ENCODE measurements around the gene NDST1.
A peak's percentile ranks its signal among the peaks of the same experiment; 100 is the strongest.

NDST1 gene

DNA sequence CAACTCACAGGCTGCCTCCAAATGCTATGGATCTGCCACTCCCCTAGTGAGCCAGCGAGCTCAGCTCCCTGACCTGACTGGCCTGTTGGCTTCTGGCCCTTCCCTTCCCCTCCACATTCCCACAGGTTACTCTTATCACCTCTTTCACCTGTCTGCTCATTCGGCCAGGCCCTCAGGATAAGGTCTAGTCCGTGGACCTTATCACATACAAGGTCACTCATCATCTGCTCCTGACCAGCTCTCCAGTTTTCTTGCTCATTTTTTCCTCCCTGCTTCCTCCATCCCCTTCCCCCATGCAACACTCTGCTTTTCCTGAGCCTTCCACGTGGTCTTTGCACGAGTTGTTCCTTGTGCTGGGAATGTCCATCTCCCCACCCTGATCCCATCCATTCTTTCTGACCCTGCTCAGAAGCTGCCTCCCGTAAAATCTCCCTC is 25.9 kb upstream of the NDST1 start:
- H3K27me3 ChIP-seq (ENCODE audit: insufficient read depth, poor library complexity, severe bottlenecking) = no peaks in the 10 kb centered on the region
- H3K27ac ChIP-seq (replicated peaks) = no peak overlapping the region
- TF ChIP-seq GABPA (IDR thresholded peaks at IDR 0.05; ENCODE audit: low read depth) = no peak
- TF ChIP-seq, protein P1, sequence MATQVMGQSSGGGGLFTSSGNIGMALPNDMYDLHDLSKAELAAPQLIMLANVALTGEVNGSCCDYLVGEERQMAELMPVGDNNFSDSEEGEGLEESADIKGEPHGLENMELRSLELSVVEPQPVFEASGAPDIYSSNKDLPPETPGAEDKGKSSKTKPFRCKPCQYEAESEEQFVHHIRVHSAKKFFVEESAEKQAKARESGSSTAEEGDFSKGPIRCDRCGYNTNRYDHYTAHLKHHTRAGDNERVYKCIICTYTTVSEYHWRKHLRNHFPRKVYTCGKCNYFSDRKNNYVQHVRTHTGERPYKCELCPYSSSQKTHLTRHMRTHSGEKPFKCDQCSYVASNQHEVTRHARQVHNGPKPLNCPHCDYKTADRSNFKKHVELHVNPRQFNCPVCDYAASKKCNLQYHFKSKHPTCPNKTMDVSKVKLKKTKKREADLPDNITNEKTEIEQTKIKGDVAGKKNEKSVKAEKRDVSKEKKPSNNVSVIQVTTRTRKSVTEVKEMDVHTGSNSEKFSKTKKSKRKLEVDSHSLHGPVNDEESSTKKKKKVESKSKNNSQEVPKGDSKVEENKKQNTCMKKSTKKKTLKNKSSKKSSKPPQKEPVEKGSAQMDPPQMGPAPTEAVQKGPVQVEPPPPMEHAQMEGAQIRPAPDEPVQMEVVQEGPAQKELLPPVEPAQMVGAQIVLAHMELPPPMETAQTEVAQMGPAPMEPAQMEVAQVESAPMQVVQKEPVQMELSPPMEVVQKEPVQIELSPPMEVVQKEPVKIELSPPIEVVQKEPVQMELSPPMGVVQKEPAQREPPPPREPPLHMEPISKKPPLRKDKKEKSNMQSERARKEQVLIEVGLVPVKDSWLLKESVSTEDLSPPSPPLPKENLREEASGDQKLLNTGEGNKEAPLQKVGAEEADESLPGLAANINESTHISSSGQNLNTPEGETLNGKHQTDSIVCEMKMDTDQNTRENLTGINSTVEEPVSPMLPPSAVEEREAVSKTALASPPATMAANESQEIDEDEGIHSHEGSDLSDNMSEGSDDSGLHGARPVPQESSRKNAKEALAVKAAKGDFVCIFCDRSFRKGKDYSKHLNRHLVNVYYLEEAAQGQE (IDR thresholded peaks at IDR 0.05; ENCODE audit: insufficient replicate concordance, low read depth) = no peak
- TF ChIP-seq SPI1 (IDR thresholded peaks at IDR 0.05; ENCODE audit: borderline replicate concordance, low read depth) = no peak
- TF ChIP-seq, protein P2, sequence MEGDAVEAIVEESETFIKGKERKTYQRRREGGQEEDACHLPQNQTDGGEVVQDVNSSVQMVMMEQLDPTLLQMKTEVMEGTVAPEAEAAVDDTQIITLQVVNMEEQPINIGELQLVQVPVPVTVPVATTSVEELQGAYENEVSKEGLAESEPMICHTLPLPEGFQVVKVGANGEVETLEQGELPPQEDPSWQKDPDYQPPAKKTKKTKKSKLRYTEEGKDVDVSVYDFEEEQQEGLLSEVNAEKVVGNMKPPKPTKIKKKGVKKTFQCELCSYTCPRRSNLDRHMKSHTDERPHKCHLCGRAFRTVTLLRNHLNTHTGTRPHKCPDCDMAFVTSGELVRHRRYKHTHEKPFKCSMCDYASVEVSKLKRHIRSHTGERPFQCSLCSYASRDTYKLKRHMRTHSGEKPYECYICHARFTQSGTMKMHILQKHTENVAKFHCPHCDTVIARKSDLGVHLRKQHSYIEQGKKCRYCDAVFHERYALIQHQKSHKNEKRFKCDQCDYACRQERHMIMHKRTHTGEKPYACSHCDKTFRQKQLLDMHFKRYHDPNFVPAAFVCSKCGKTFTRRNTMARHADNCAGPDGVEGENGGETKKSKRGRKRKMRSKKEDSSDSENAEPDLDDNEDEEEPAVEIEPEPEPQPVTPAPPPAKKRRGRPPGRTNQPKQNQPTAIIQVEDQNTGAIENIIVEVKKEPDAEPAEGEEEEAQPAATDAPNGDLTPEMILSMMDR (IDR thresholded peaks at IDR 0.05; ENCODE audit: insufficient read depth, low read length) = no peak
- TF ChIP-seq POLR2AphosphoS5 (IDR thresholded peaks at IDR 0.05; ENCODE audit: low read depth) = no peak
- H3K4me3 ChIP-seq (replicated peaks; ENCODE audit: insufficient read depth, low read length) = no peak overlapping the region
- DNase-seq (ENCODE audit: low read depth in 1 of 2, low spot score in 1 of 2) = no peak

DNA sequence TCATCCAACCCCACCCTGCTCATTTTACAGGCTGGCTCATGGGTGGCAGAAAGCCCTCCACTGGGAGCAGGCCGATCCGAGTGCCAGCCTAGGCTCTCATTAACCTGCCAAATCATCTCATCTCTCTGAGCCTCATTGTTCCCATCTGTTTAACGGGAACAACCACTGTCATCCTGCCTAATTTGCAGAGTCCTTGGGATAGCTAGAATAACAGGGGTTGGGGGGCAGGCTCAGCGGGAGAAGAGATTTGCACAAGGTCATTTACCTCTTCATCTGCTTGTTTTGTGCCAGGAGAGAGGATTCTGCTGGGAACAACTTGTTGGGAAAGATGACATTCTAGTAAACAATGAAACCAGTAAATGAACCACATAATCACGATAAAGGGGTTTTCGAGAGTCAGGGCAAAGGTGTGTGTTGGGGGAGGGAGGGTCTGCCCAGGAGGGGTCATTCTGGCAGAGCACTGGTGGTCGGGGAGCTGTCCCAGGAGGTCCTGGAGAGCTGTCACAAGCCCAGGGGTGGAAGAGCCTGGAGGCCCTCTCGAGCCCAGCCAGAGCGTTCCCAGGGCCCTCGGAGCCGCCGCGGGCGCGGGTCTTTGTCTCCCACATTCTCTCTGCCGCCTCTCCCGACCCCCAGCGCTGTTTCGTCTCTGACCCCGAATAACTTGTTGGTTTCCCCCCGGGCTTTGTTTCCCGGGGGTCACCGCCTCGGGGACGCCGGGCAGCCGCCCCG is 22.8 kb upstream of the NDST1 start:
- Histone ChIP-seq H3K4me3 (replicated peaks; ENCODE audit: insufficient read depth, low read length) (peak overlapping the region; percentile 68), H3K27ac (replicated peaks) (peak overlapping the region; percentile 91), H3K27me3 (ENCODE audit: insufficient read depth, poor library complexity, severe bottlenecking) (no peaks in the 10 kb centered on the region)
- DNase-seq (ENCODE audit: low read depth in 1 of 2, low spot score in 1 of 2) = no peak
- TF ChIP-seq POLR2AphosphoS5 (IDR thresholded peaks at IDR 0.05; ENCODE audit: low read depth) = no peak
- no peak for TF ChIP-seq GABPA (IDR thresholded peaks at IDR 0.05; ENCODE audit: low read depth)
- TF ChIP-seq, protein P2 (IDR thresholded peaks at IDR 0.05; ENCODE audit: insufficient read depth, low read length) = no peak
- no peak for TF ChIP-seq SPI1 (IDR thresholded peaks at IDR 0.05; ENCODE audit: borderline replicate concordance, low read depth)
- TF ChIP-seq, protein P1 (IDR thresholded peaks at IDR 0.05; ENCODE audit: insufficient replicate concordance, low read depth) = no peak

DNA sequence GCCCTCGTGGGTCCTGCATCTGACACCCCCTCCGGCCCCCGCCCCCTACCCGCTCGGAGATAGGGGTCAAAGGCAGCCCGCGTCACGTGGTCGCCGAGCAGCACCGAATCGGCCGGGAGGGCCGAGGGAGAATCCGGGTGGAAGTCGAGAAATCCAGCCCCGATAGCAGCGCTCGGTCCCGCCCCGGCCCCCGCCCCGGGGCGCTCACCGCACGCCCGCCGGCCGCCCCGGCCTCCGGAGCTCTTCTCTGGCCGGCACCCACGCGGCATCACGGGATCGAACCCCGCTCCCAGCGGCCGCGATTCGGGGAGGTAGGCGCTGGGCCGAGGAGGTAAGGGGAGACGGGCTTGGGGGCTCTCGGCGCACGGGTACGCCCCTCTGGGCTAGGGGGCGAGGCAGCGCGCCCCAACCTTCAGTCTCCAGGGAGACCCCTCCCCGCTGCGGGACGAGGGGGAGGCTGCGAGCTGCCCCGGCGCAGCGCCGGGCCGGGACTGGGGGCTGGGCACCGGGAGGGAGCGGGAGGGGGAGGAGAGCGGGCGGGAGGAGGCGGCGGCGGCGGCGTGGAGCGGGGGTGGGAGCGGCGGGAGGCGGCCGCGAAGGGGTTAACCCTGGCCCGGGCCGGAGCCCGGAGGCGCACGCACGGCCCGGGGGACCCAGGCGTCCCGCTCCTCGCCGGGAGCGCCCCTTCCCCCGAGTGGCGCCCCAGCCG is 22.1 kb upstream of the NDST1 start:
- no peaks in the 10 kb centered on the region for H3K27me3 ChIP-seq (ENCODE audit: insufficient read depth, poor library complexity, severe bottlenecking)
- H3K27ac ChIP-seq (replicated peaks) = peak overlapping the region; percentile 91
- peak overlapping the region; percentile 68 for H3K4me3 ChIP-seq (replicated peaks; ENCODE audit: insufficient read depth, low read length)
- peak in 1 of 2 experiments; percentile 31 for DNase-seq (ENCODE audit: low read depth in 1 of 2, low spot score in 1 of 2)
- TF ChIP-seq SPI1 (IDR thresholded peaks at IDR 0.05; ENCODE audit: borderline replicate concordance, low read depth) = no peak
- TF ChIP-seq GABPA (IDR thresholded peaks at IDR 0.05; ENCODE audit: low read depth) = no peak
- TF ChIP-seq, protein P1 (IDR thresholded peaks at IDR 0.05; ENCODE audit: insufficient replicate concordance, low read depth) = no peak
- TF ChIP-seq POLR2AphosphoS5 (IDR thresholded peaks at IDR 0.05; ENCODE audit: low read depth) = no peak; the same call in none of the 2 replicates
- TF ChIP-seq, protein P2 (IDR thresholded peaks at IDR 0.05; ENCODE audit: insufficient read depth, low read length) = no peak

Data from HL-60 (cell line).